Vagina (tissue), 2 donors: ENCODE data around the gene GFOD1.

ENCODE experiments used
- POLR2A ChIP-seq, 2 donors: fragments of 450-650 bp; IDR thresholded peaks; one replicate each; pipeline ENCODE4 v1.6.1; 2017; ENCODE audit warnings: antibody characterized with exemption in 2 of 2, mild to moderate bottlenecking in 2 of 2, moderate library complexity in 2 of 2
- POLR2AphosphoS5 ChIP-seq, 2 donors: sonication (generic); formaldehyde crosslinking; IDR thresholded peaks; one replicate each; pipeline ENCODE4 v1.9.0; 2017; ENCODE audit warnings: antibody characterized with exemption in 2 of 2, mild to moderate bottlenecking in 2 of 2, low read depth in 1 of 2; ENCODE audit not compliant: insufficient read depth in 1 of 2
- TF ChIP-seq, protein P1 (sequence below), 3 experiments: fragments of 450-650 bp in 2 of 3; fragments of 200-600 bp in 1 of 3; sonication (generic) in 1 of 3; IDR thresholded peaks; one replicate each; pipeline ENCODE4 v1.5.1; 2017 to 2019; ENCODE audit warnings: antibody characterized with exemption in 3 of 3, mild to moderate bottlenecking in 2 of 3, moderate library complexity in 2 of 3

DNA sequence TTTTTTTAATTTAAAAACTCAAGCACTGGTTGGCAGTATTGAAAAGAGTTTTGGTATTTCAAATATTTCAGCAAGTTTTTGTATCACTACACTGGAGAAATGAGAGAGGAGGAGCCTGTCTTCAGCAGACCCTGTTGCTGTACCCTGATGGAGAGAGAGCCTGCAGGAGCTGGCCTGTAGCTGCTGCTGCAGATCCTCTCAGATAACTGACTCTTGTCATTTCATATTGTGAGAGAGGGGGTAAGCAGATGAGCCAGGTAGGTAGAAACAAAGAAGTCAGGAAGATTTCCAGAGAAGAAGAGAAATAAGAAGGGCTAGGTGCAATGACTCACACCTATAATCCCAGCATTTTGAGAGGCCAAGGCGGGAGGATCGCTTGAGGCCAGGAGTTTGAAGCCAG lies 94.9 kb downstream of the GFOD1 start:
- TF ChIP-seq, protein P1, sequence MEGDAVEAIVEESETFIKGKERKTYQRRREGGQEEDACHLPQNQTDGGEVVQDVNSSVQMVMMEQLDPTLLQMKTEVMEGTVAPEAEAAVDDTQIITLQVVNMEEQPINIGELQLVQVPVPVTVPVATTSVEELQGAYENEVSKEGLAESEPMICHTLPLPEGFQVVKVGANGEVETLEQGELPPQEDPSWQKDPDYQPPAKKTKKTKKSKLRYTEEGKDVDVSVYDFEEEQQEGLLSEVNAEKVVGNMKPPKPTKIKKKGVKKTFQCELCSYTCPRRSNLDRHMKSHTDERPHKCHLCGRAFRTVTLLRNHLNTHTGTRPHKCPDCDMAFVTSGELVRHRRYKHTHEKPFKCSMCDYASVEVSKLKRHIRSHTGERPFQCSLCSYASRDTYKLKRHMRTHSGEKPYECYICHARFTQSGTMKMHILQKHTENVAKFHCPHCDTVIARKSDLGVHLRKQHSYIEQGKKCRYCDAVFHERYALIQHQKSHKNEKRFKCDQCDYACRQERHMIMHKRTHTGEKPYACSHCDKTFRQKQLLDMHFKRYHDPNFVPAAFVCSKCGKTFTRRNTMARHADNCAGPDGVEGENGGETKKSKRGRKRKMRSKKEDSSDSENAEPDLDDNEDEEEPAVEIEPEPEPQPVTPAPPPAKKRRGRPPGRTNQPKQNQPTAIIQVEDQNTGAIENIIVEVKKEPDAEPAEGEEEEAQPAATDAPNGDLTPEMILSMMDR (IDR thresholded peaks at IDR 0.05) = no peak
- TF ChIP-seq POLR2A (IDR thresholded peaks at IDR 0.05) (no peak), POLR2AphosphoS5 (IDR thresholded peaks at IDR 0.05; ENCODE audit: insufficient read depth in 1 of 2, low read depth in 1 of 2) (no peak)
